Epidermal melanocyte (primary cell): ENCODE measurements around the gene MKNK2.
"Not testable (repeated sequence)": the region's sequence is repeated elsewhere in the genome, so short reads cannot be mapped to it uniquely, and the experiment has no call there.

Experiments
- DNase-seq: peaks from one replicate; pipeline ENCODE4 v3.0.0; 2011; ENCODE audit warnings: low spot score; ENCODE audit not compliant: insufficient read length

Gene MKNK2

GRCh38 chr19:1997353-1998233 lies 53.5 kb downstream of the MKNK2 start:
- DNase-seq: no peak

DNA sequence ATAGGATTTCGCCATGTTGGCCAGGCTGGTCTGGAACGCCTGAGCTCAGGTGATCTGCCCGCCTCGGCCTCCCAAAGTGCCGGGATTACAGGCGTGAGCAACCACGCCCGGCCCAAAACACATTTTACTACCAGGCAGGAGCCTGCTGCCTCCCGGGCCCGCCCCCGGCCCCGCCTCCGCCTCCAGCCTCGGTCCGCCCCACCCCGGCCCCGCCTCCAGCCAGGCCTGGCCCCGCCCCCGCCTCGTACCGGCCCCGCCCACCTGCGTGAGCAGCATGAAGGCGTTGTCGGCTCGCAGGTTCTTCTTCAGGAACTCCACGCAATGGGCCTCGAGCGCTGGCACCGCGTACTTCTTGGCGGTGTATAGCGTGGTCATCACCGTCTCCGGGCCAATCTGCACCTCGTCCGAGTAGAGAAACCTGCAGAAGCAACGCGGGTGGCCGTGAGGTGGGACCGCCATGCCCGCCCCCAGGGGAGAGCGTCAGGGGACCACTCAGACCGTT lies 58.2 kb downstream of the MKNK2 start:
- no peak for DNase-seq

DNA sequence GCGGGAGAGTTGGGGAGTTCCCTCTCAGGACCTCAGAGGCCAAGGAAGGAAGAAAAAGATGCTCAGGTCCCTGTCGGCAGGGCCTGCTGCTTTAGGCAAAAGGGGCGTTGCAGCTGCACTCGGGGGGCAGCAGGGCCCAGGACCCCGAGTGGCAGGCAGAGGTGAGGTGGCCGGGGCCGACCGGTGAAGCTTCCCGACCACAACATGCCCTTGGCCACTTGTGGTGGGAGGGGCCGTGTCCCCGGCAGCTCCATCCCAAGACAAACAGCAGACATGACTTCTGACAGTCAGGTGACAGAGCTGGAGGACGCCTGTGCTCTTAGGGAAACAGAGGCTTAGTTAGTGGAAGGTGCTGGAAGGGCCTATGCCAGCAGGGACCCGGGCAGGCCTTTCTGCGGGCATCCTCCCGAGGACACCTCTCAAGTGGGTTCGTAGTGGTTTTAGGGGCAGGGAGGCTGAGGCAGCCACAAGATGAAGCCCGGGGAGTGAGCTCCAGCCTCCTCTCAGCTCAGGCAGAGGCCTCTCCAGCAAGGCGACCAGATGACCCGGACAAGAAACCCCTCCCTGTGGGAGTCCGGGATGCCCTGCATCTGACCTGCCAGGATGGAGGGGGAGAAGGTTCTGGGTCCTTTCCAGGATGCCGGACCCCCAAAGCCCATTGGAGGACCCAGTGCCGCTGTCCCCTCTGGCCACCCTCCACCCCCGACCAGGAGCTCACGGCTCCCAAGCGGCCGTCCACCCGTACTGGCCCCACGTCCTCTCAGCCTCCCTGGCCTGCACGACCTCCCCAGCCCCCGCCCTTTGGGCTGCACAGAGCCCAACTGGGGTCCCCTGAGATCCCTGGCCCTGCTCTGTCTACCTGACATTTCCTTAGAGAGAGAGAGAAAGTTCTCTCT lies 59.8 kb downstream of the MKNK2 start:
- DNase-seq: no peak

GRCh38 chr19:1990230-1991017 lies 60.6 kb downstream of the MKNK2 start:
- no peak for DNase-seq

GRCh38 chr19:1989513-1990229 lies 61.4 kb downstream of the MKNK2 start:
- DNase-seq: no peak

- not testable (repeated sequence) for DNase-seq
Measured at GRCh38 chr19:1988464-1988863, 62.6 kb downstream of the MKNK2 start.
